B cell (primary cell): ENCODE results near the gene CALN1. TPM values are rescaled to one million over a fixed set of nuclear protein-coding genes. Genes with fewer than 3 reads are reported as not detected.

Source experiments
- ATAC-seq: fragments of 200-7000 bp; cut with Tn5 transposase; one replicate; pipeline ENCODE4 v1.10.0; 2021; ENCODE audit warnings: low read depth, mild to moderate bottlenecking, moderate number of reproducible peaks, moderate library complexity
- CTCF ChIA-PET: fragments of 350-600 bp; sonication (Branson Sonifier 250); formaldehyde crosslinking; loops from one replicate; lab custom pipeline; 2021; ENCODE audit warnings: antibody characterized with exemption, inconsistent platforms; lab: Charles Lee
- POLR2A ChIA-PET: fragments of 350-600 bp; sonication (Branson Sonifier 250); formaldehyde crosslinking; loops from one replicate; lab custom pipeline; 2021; ENCODE audit warnings: antibody characterized with exemption; lab: Charles Lee
- DNase-seq: peaks from one replicate; pipeline ENCODE4 v3.0.0; 2013
- H2AFZ ChIP-seq: 2 replicates; pipeline ENCODE4 v1.6.1; 2012; ENCODE audit warnings: mild to moderate bottlenecking, low read depth, low read length; ENCODE audit not compliant: insufficient read depth, poor library complexity, severe bottlenecking
- H3K27ac ChIP-seq, 2 donors: 1 replicate in 1 of 2; 2 replicates in 1 of 2; pipeline ENCODE4 v1.5.1; 2012 to 2013; ENCODE audit warnings: low read length in 2 of 2, mild to moderate bottlenecking in 2 of 2, moderate library complexity in 1 of 2
- H3K27me3 ChIP-seq, 4 experiments: fragments of 200-600 bp in 1 of 4; sonication (generic) in 1 of 4; replicated peaks in 1 of 4; 1 replicate in 2 of 4; 2 replicates in 2 of 4; pipeline versions ENCODE4 v1.6.1 to v1.7.0; 2013 to 2016; ENCODE audit warnings: low read length in 3 of 4, mild to moderate bottlenecking in 2 of 4, mixed read lengths in 1 of 4, moderate library complexity in 1 of 4; ENCODE audit not compliant: insufficient read depth in 4 of 4, control insufficient read depth in 3 of 4; ENCODE audit errors: control extremely low read depth in 1 of 4
- H3K36me3 ChIP-seq, 2 experiments: replicated peaks in 1 of 2; 1 replicate in 1 of 2; 2 replicates in 1 of 2; pipeline versions ENCODE4 v1.6.1 to v1.7.1; 2013; ENCODE audit warnings: low read length in 1 of 2; ENCODE audit not compliant: insufficient read depth in 2 of 2, control insufficient read depth in 1 of 2; ENCODE audit errors: control extremely low read depth in 1 of 2, extremely low read depth in 1 of 2
- H3K4me1 ChIP-seq, 2 donors: fragments of 200-600 bp in 1 of 2; sonication (generic) in 1 of 2; 1 replicate in 1 of 2; 2 replicates in 1 of 2; pipeline versions ENCODE4 v1.5.1 to v1.6.1; 2013 to 2017; ENCODE audit warnings: low read length in 2 of 2; ENCODE audit not compliant: control insufficient read depth in 2 of 2, insufficient read depth in 2 of 2
- H3K4me2 ChIP-seq: replicated peaks from 2 replicates; pipeline ENCODE3; 2012; ENCODE audit warnings: mild to moderate bottlenecking, low read depth, low read length; ENCODE audit not compliant: poor library complexity, severe bottlenecking
- H3K4me3 ChIP-seq, 5 experiments: fragments of 200-600 bp in 1 of 5; sonication (generic) in 1 of 5; 1 replicate in 3 of 5; 2 replicates in 2 of 5; pipeline versions ENCODE4 v1.5.1 to v1.7.0; 2011 to 2016; ENCODE audit warnings: low read length in 4 of 5, mild to moderate bottlenecking in 4 of 5, low read depth in 2 of 5, control low read depth in 1 of 5, moderate library complexity in 1 of 5; ENCODE audit not compliant: insufficient read depth in 1 of 5; ENCODE audit errors: control extremely low read depth in 1 of 5, extremely low read depth in 1 of 5
- H3K79me2 ChIP-seq: fragments of 200-600 bp; sonication (generic); one replicate; pipeline ENCODE4 v1.6.0; 2016; ENCODE audit warnings: low read length; ENCODE audit not compliant: control insufficient read depth, insufficient read depth
- H3K9ac ChIP-seq: fragments of 200-600 bp; sonication (generic); 2 replicates; pipeline ENCODE4 v1.6.1; 2017; ENCODE audit warnings: mild to moderate bottlenecking, low read length, moderate library complexity
- H3K9me3 ChIP-seq, 3 donors: one replicate each; pipeline versions ENCODE4 v1.6.1 to v1.7.1; 2013; ENCODE audit warnings: low read length in 2 of 3; ENCODE audit not compliant: control insufficient read depth in 2 of 3, insufficient read depth in 1 of 3; ENCODE audit errors: control extremely low read depth in 1 of 3
- H4K20me1 ChIP-seq: 2 replicates; pipeline ENCODE4 v1.6.0; 2012; ENCODE audit warnings: mild to moderate bottlenecking, low read length; ENCODE audit not compliant: insufficient read depth, control insufficient read depth, poor library complexity, severe bottlenecking
- H3K27ac Mint-ChIP-seq: one replicate; pipeline ENCODE4 v1.8.0; 2021; ENCODE audit warnings: mixed read lengths
- H3K27me3 Mint-ChIP-seq: one replicate; pipeline ENCODE4 v1.8.0; 2021; ENCODE audit warnings: mixed read lengths
- H3K4me1 Mint-ChIP-seq: one replicate; pipeline ENCODE4 v1.8.0; 2021; ENCODE audit warnings: mixed read lengths
- H3K4me3 Mint-ChIP-seq: one replicate; pipeline ENCODE4 v1.8.0; 2021; ENCODE audit warnings: mixed read lengths
- H3K9me3 Mint-ChIP-seq: one replicate; pipeline ENCODE4 v1.8.0; 2022; ENCODE audit warnings: mixed read lengths; ENCODE audit not compliant: insufficient read depth
- EZH2 ChIP-seq: IDR thresholded peaks from 2 replicates; pipeline ENCODE4 v1.6.1; 2012; ENCODE audit warnings: borderline replicate concordance, low read depth, mild to moderate bottlenecking, moderate library complexity, low read length; ENCODE audit not compliant: insufficient read depth, poor library complexity, severe bottlenecking
- WGBS: methylation state at CpG from one replicate; pipeline ENCODE4 v1.1.5; 2013; ENCODE audit warnings: missing lambda C conversion rate; ENCODE audit not compliant: insufficient coverage; 5-methylcytosine and 5-hydroxymethylcytosine counted together
- intact Hi-C: fragments of 100-400 bp; cut with micrococcal nuclease; formaldehyde crosslinking; loops from one replicate; pipeline ENCODE4 v1.10.0; 2022
- polyA plus RNA-seq: library from polyadenylated mRNA; depleted of rRNA; stranded (reverse); fragments of >200 nt; gene quantifications from 2 replicates; pipeline ENCODE4 v1.2.3, GENCODE V29; 2012
- total RNA-seq, 2 donors: library from RNA; stranded (reverse); fragments of 120-200 nt in 1 of 2; gene quantifications; 1 replicate in 1 of 2; 2 replicates in 1 of 2; pipeline versions ENCODE4 v1.2.3 to v1.2.4, GENCODE V29; 2013 to 2022
- TF ChIP-seq, protein P1 (sequence below): fragments of 200-600 bp; IDR thresholded peaks from one replicate; pipeline ENCODE4 v1.8.0; 2022; ENCODE audit warnings: antibody characterized with exemption, mild to moderate bottlenecking

CALN1 gene
- total and polyA plus RNA-seq, 2 donors (not counting 1 experiment from before 2014, with no cell fraction given), result not detected

DNA sequence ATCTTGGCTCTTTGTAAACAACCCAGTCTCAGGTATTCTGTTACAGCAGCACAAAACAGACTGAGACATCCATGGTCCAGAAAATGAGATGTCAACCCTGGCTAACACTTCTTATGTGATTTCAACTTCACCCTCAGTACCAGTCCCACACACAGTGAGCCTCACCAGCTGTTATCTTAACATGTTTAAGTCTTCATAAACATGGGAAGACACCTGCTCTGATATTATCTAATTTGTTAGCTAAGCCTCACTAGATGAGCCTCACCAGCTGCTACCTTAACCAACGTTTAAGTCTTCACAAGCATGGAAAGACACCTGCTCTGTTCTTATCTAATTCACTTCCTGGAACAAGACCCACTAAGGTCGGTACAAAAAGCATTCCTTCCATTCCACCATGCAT, 130.8 kb downstream of the CALN1 start:
- Mint-ChIP-seq H3K27me3 (no peaks in the 10 kb centered on the region), H3K4me3 (no peak overlapping the region), H3K4me1 (no peaks in the 10 kb centered on the region), H3K27ac (no peak overlapping the region), H3K9me3 (peaks cover 8% of the 10 kb centered on the region)
- no peaks in the 10 kb centered on the region for H3K27me3 ChIP-seq
- DNase-seq, result no peak
- POLR2A ChIA-PET, result no interaction called here
- H3K9ac ChIP-seq, result no peak overlapping the region
- WGBS, result 78% methylated on average over 2 of the region's 2 CpGs
- intact Hi-C loops, result no loop called here
- H3K4me3 ChIP-seq, result no peak overlapping the region
- TF ChIP-seq, protein P1, sequence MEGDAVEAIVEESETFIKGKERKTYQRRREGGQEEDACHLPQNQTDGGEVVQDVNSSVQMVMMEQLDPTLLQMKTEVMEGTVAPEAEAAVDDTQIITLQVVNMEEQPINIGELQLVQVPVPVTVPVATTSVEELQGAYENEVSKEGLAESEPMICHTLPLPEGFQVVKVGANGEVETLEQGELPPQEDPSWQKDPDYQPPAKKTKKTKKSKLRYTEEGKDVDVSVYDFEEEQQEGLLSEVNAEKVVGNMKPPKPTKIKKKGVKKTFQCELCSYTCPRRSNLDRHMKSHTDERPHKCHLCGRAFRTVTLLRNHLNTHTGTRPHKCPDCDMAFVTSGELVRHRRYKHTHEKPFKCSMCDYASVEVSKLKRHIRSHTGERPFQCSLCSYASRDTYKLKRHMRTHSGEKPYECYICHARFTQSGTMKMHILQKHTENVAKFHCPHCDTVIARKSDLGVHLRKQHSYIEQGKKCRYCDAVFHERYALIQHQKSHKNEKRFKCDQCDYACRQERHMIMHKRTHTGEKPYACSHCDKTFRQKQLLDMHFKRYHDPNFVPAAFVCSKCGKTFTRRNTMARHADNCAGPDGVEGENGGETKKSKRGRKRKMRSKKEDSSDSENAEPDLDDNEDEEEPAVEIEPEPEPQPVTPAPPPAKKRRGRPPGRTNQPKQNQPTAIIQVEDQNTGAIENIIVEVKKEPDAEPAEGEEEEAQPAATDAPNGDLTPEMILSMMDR, result no peak
- TF ChIP-seq EZH2, result no peak
- H3K27ac ChIP-seq, result no peak overlapping the region
- no peak for ATAC-seq
- no peaks in the 10 kb centered on the region for H3K79me2 ChIP-seq
- H4K20me1 ChIP-seq, result no peaks in the 10 kb centered on the region
- H3K4me1 ChIP-seq, result no peaks in the 10 kb centered on the region
- no peak overlapping the region for H2AFZ ChIP-seq
- CTCF ChIA-PET, result no interaction called here
- no peak overlapping the region for H3K4me2 ChIP-seq
- H3K36me3 ChIP-seq, result no peaks in the 10 kb centered on the region
- H3K9me3 ChIP-seq, result peaks cover 0 to 18% (median under 1%) of the 10 kb centered on the region in 3 donors

DNA sequence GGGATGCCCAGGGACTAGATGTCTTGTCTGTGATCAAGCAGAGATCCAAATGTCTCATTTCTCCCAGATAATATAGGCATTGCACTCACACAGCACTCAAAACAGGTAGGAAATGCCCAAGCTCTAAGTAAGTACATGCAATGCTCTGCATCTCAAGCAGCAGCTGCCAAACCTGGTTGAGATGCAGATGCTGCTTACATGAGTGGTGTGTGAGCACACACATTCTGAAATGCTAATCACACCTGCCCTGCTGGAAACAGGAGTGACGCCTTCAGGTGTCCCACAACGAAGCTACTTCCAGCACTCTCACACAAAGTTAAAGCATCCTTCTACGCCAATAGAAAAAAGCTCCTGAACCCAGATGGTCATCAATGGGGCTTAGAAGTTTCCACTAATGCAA, 132.9 kb downstream of the CALN1 start:
- ATAC-seq, result no peak
- Histone ChIP-seq H3K36me3 (no peaks in the 10 kb centered on the region), H3K27ac (no peak overlapping the region), H3K9ac (no peak overlapping the region), H3K9me3 (peaks cover 0 to 27% (median 4%) of the 10 kb centered on the region in 3 donors), H3K4me1 (no peaks in the 10 kb centered on the region), H2AFZ (no peak overlapping the region), H3K4me2 (no peak overlapping the region), H3K27me3 (no peaks in the 10 kb centered on the region), H3K4me3 (no peak overlapping the region), H3K79me2 (no peaks in the 10 kb centered on the region), H4K20me1 (no peaks in the 10 kb centered on the region)
- Mint-ChIP-seq H3K27ac (no peak overlapping the region), H3K4me3 (no peak overlapping the region), H3K9me3 (peaks cover 5% of the 10 kb centered on the region), H3K4me1 (no peaks in the 10 kb centered on the region), H3K27me3 (no peaks in the 10 kb centered on the region)
- intact Hi-C loops, result no loop called here
- 100% methylated on average over 1 of the region's 3 CpGs for WGBS
- TF ChIP-seq EZH2, result no peak
- TF ChIP-seq, protein P1, result no peak
- ChIA-PET CTCF (no interaction called here), POLR2A (no interaction called here)
- DNase-seq, result no peak
